ENCODE data around the gene PARD3B. TPM values are rescaled to one million over a fixed set of nuclear protein-coding genes. Genes with fewer than 3 reads are reported as not detected.

Gene PARD3B
- total RNA-seq, 1 experiment from 2014 or later: 3.9 TPM

- no peak for DNase-seq (ENCODE audit: low spot score)
Measured at GRCh38 chr2:204827701-204828590, 282.7 kb downstream of the PARD3B start.

- no peak for DNase-seq (ENCODE audit: low spot score)
Measured at GRCh38 chr2:204834716-204835384, 289.6 kb downstream of the PARD3B start.

GRCh38 chr2:204835786-204836185, 290.5 kb downstream of the PARD3B start:
- DNase-seq (ENCODE audit: low spot score): no peak

- DNase-seq (ENCODE audit: low spot score): no peak
Measured at GRCh38 chr2:204840504-204840903, 295.2 kb downstream of the PARD3B start.

- DNase-seq (ENCODE audit: low spot score): no peak
Measured at GRCh38 chr2:204842068-204842467, 296.8 kb downstream of the PARD3B start.

GRCh38 chr2:204842661-204843485, 297.6 kb downstream of the PARD3B start:
- no peak for DNase-seq (ENCODE audit: low spot score)

GRCh38 chr2:204846471-204846870, 301.2 kb downstream of the PARD3B start:
- no peak for DNase-seq (ENCODE audit: low spot score)

GRCh38 chr2:204849892-204850291, 304.6 kb downstream of the PARD3B start:
- DNase-seq (ENCODE audit: low spot score): peak; percentile 51

- no peak for DNase-seq (ENCODE audit: low spot score)
Measured at GRCh38 chr2:204850581-204850980, 305.3 kb downstream of the PARD3B start.

GRCh38 chr2:204853905-204854304, 308.6 kb downstream of the PARD3B start:
- no peak for DNase-seq (ENCODE audit: low spot score)

GRCh38 chr2:204860274-204860673, 315.0 kb downstream of the PARD3B start:
- no peak for DNase-seq (ENCODE audit: low spot score)

GRCh38 chr2:204862809-204863208, 317.5 kb downstream of the PARD3B start:
- DNase-seq (ENCODE audit: low spot score): no peak

- DNase-seq (ENCODE audit: low spot score): no peak
Measured at GRCh38 chr2:204863336-204863735, 318.1 kb downstream of the PARD3B start.

GRCh38 chr2:204869132-204869823, 324.0 kb downstream of the PARD3B start:
- no peak for DNase-seq (ENCODE audit: low spot score)

GRCh38 chr2:204870053-204870452, 324.8 kb downstream of the PARD3B start:
- no peak for DNase-seq (ENCODE audit: low spot score)

GRCh38 chr2:204871231-204871953, 326.1 kb downstream of the PARD3B start:
- DNase-seq (ENCODE audit: low spot score): peak; percentile 19

- no peak for DNase-seq (ENCODE audit: low spot score)
Measured at GRCh38 chr2:204876311-204876710, 331.0 kb downstream of the PARD3B start.

- DNase-seq (ENCODE audit: low spot score): no peak
Measured at GRCh38 chr2:204877691-204878090, 332.4 kb downstream of the PARD3B start.

- DNase-seq (ENCODE audit: low spot score): no peak
Measured at GRCh38 chr2:204880928-204881327, 335.7 kb downstream of the PARD3B start.

GRCh38 chr2:204881655-204882054, 336.4 kb downstream of the PARD3B start:
- DNase-seq (ENCODE audit: low spot score): no peak

- DNase-seq (ENCODE audit: low spot score): no peak
Measured at GRCh38 chr2:204885747-204886146, 340.5 kb downstream of the PARD3B start.
